ENCODE measurements around the gene REX1BD. TPM values are rescaled to one million over a fixed set of nuclear protein-coding genes. Genes with fewer than 3 reads are reported as not detected.

REX1BD gene
- total and polyA plus RNA-seq, 10 of the 15 experiments (the other 5 are each of a cell fraction or from before 2014, with no cell fraction given): 1.1 to 101 (median 35.0) TPM

DNA sequence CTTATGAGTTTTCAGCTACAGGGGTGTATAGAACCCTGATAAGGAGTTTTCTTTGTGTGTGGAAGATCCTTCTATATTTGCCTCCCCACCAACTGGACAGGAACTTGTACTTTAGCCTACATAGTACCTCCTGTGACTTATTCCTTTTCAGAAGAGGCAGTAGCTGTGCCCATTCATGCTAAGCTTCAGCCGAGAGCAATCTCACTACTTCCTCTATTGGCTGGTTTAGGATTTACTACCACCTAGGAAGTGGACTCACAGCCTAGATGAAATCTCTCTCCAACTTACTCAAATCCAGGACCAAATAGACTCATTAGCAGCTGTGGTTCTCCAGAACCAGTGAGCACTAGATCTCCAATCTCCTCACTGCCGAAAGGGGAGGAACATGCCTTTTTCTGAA, 2.3 kb upstream of the REX1BD start:
- WGBS (ENCODE audit: insufficient coverage, insufficient replicate concordance, low lambda C conversion rate, missing lambda C conversion rate): 0% methylated on average over 2 of the region's 2 CpGs
- ChIA-PET CTCF (interaction anchor here (0.8 to 6.0 kb wide), 8 partner anchors 8 to 261 kb away, joined by 3 to 64 read pairs (median 5); partner anchors contain the start of genes ELL, KXD1 and UBA52), SMC1A (ENCODE audit: uncharacterized antibody, unreplicated experiment) (interaction anchor here (1.4 to 5.2 kb wide), 3 partner anchors 10 to 66 kb away, joined by 4 to 44 read pairs (median 5); partner anchors contain the start of gene UBA52), RAD21 (ENCODE audit: unreplicated experiment) (interaction anchor here (2.0 to 4.8 kb wide), 2 partner anchors 15 to 66 kb away, joined by 10 to 35 read pairs; partner anchors contain the start of genes ELL and UBA52), POLR2A (interaction anchor here (1.0 to 6.0 kb wide), 7 partner anchors 10 to 307 kb away, joined by 3 to 43 read pairs (median 7); partner anchors contain the start of genes ELL, FKBP8, KXD1 and UBA52)
- no peak for DNase-seq (ENCODE audit: low read depth, low spot score)
- in situ Hi-C loops (cut with MboI) (no loop called here), intact Hi-C loops (cut with micrococcal nuclease; ENCODE audit: unreplicated experiment) (loop anchor here (5.0 kb wide), 3 partner anchors 44 to 261 kb away; partner anchors contain the start of gene FKBP8)
- H3K36me3 ChIP-seq (ENCODE audit: control insufficient read depth in 2 of 2, insufficient read depth in 2 of 2, low read length in 1 of 2): peaks cover 0 to 3% of the 10 kb centered on the region in 2 experiments; a peak in 1 of 4 replicates
- H3K4me1 ChIP-seq (ENCODE audit: control insufficient read depth, insufficient read depth, low read length): peaks cover 27% of the 10 kb centered on the region
- ATAC-seq: no peak
- H4K20me1 ChIP-seq (ENCODE audit: control insufficient read depth, insufficient read depth): no peaks in the 10 kb centered on the region
- H3K27me3 ChIP-seq (replicated peaks in 1 of 2; ENCODE audit: control insufficient read depth in 2 of 2, insufficient read depth in 2 of 2, low read length in 1 of 2): no peaks in the 10 kb centered on the region
- H3K9ac ChIP-seq (ENCODE audit: control insufficient read depth, insufficient read depth, low read length): no peak overlapping the region
- TF ChIP-seq, protein P1, sequence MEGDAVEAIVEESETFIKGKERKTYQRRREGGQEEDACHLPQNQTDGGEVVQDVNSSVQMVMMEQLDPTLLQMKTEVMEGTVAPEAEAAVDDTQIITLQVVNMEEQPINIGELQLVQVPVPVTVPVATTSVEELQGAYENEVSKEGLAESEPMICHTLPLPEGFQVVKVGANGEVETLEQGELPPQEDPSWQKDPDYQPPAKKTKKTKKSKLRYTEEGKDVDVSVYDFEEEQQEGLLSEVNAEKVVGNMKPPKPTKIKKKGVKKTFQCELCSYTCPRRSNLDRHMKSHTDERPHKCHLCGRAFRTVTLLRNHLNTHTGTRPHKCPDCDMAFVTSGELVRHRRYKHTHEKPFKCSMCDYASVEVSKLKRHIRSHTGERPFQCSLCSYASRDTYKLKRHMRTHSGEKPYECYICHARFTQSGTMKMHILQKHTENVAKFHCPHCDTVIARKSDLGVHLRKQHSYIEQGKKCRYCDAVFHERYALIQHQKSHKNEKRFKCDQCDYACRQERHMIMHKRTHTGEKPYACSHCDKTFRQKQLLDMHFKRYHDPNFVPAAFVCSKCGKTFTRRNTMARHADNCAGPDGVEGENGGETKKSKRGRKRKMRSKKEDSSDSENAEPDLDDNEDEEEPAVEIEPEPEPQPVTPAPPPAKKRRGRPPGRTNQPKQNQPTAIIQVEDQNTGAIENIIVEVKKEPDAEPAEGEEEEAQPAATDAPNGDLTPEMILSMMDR (IDR thresholded peaks at IDR 0.05 in 2 of 3, conservative IDR thresholded peaks at IDR 0.05 in 1 of 3; ENCODE audit: control insufficient read depth in 2 of 3, extremely low read depth in 1 of 3, insufficient read depth in 1 of 3, low read depth in 3 of 3, low read length in 3 of 3): peak in 2 of 3 experiments; percentile 13 to 20; a peak in 1 of 6 replicates
- TF ChIP-seq SPI1 (IDR thresholded peaks at IDR 0.05; ENCODE audit: borderline replicate concordance, insufficient read depth, low read depth, low read length) (peak; percentile 4; the same call in 1 of the 2 replicates), NFYA (IDR thresholded peaks at IDR 0.05; ENCODE audit: borderline replicate concordance, low read depth, low read length) (no peak), RCOR1 (conservative IDR thresholded peaks at IDR 0.05; ENCODE audit: low read depth, low read length) (no peak), IKZF2 (IDR thresholded peaks at IDR 0.05) (no peak), YBX1 (IDR thresholded peaks at IDR 0.05) (no peak), ZNF384 (IDR thresholded peaks at IDR 0.05; ENCODE audit: borderline replicate concordance, low read depth, low read length) (no peak), TARDBP (IDR thresholded peaks at IDR 0.05; ENCODE audit: borderline replicate concordance) (no peak), HCFC1 (IDR thresholded peaks at IDR 0.05; ENCODE audit: low read length) (no peak)
- no TSS peak for BruUV-seq (replicated peaks)
- peaks cover 4% of the 10 kb centered on the region; the same call in 1 of the 2 replicates for H3K79me2 ChIP-seq (ENCODE audit: control insufficient read depth, insufficient read depth, low read length)
- no peak overlapping the region for H3K4me3 ChIP-seq
- FAIRE-seq: no peak
- H3K27ac ChIP-seq (ENCODE audit: control insufficient read depth, insufficient read depth): no peak overlapping the region; the same call in 1 of the 2 replicates
- H2AFZ ChIP-seq (ENCODE audit: control insufficient read depth, low read depth, low read length): peak overlapping the region; percentile 61
- no peak overlapping the region for H3K4me2 ChIP-seq (ENCODE audit: control insufficient read depth, insufficient read depth)
- no peaks in the 10 kb centered on the region for H3K9me3 ChIP-seq (replicated peaks; ENCODE audit: control insufficient read depth, insufficient read depth, low read length)

All from GM12878 (cell line).